ENCODE measurements around the gene EGR4.
A peak's percentile ranks its signal among the peaks of the same experiment; 100 is the strongest.

DNA sequence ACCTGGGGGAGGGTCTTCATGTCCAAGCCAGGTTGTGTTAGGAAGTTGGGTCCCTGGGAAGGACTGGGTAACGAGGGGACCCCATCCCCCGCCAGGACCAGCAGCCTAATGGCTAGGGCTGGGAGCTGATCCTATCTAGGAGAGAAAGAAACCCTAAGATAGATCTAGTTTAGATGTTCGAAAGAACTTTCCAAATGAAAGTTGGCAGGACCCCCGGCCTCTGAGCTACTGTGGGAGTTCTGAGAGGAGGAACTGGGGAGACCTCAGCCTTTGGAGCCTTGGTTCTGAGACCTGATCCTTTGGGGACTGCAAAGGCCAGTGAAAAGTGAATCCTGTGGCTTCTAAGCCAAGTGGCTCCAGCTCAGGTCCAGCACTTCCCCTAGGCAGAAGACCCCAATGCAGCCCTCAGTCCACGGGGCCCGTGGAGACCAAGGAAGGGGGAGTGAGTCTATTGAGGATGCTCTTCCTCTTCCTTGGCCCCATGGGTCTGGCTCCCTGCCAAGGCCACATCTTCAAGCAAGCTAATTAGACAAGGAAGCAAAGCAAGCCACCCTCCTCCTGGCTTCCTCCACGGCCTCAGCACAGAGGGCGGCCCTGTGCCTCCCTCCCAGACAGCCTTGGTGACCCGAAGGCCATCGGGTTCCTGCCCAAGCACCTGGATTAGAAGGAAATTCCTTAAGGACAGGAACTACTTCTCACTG is 35.8 kb downstream of the EGR4 start:
- TF ChIP-seq, protein P1, sequence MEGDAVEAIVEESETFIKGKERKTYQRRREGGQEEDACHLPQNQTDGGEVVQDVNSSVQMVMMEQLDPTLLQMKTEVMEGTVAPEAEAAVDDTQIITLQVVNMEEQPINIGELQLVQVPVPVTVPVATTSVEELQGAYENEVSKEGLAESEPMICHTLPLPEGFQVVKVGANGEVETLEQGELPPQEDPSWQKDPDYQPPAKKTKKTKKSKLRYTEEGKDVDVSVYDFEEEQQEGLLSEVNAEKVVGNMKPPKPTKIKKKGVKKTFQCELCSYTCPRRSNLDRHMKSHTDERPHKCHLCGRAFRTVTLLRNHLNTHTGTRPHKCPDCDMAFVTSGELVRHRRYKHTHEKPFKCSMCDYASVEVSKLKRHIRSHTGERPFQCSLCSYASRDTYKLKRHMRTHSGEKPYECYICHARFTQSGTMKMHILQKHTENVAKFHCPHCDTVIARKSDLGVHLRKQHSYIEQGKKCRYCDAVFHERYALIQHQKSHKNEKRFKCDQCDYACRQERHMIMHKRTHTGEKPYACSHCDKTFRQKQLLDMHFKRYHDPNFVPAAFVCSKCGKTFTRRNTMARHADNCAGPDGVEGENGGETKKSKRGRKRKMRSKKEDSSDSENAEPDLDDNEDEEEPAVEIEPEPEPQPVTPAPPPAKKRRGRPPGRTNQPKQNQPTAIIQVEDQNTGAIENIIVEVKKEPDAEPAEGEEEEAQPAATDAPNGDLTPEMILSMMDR (IDR thresholded peaks at IDR 0.05 in 8 of 11, conservative IDR thresholded peaks at IDR 0.05 in 3 of 11) = no peak
- TF ChIP-seq POLR2A (IDR thresholded peaks at IDR 0.05) (no peak), POLR2AphosphoS5 (IDR thresholded peaks at IDR 0.05) (peak in 2 of 3 donors; percentile 12 to 15)
